ENCODE measurements around the gene DPY30. TPM values are rescaled to one million over a fixed set of nuclear protein-coding genes. Genes with fewer than 3 reads are reported as not detected.

Gene DPY30
- total RNA-seq, 2 experiments from 2014 or later, result 12.4 to 13.1 TPM

DNA sequence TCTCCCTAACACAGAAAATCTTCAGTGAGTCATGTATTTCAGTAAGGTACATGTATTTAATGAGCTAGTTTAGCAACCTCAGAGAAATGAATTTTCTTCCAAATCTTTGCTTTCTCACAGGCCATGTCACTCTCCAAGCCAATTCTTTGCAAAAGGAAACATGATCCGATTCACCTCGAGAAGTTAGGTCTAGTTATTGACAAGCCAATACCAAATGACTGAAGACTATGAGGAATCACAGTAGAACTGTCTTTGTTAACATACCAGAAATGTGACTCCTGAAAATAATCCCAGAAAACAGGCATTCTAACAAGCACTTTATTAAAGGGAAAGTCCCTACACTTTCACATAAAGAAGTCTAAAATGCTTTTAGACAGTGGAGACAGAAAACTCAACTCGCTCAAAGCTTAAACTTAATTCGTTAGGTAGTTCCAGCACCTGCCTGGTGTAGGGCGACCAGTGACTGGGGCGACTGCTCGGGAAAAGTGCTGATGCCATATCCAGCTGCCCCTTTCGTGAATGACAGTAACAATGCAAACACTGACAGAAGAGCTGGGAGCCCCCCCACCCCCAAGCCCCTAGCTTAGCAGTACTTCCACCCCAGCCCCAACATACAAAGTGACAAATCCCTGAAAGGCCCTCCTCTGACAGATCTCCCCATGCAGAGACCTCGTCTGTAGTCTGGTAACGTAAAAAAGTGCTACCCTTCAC, 30.6 kb downstream of the DPY30 start:
- H3K4me3 ChIP-seq (ENCODE audit: low read length), result peak overlapping the region; percentile 80
- H3K27me3 ChIP-seq (ENCODE audit: control insufficient read depth in 1 of 2, insufficient read depth in 2 of 2, low read length in 2 of 2), result no peaks in the 10 kb centered on the region
- peak overlapping the region; percentile 97 for H3K4me3 Mint-ChIP-seq
- H3K36me3 ChIP-seq (ENCODE audit: insufficient read depth, low read length), result no peaks in the 10 kb centered on the region
- H3K36me3 Mint-ChIP-seq (ENCODE audit: low read depth), result peaks cover 20% of the 10 kb centered on the region
- peaks cover 71% of the 10 kb centered on the region for H3K4me1 Mint-ChIP-seq (ENCODE audit: low read depth)
- no peaks in the 10 kb centered on the region for H3K9me3 ChIP-seq (ENCODE audit: control insufficient read depth in 1 of 2, insufficient read depth in 1 of 2, low read length in 2 of 2)
- H3K4me1 ChIP-seq (ENCODE audit: insufficient read depth, low read length), result peaks cover 38% of the 10 kb centered on the region
- no peaks in the 10 kb centered on the region for H3K9me3 Mint-ChIP-seq
- peak overlapping the region; percentile 92 for H3K27ac Mint-ChIP-seq
- ChIA-PET POLR2A (interaction anchor here (0.8 to 2.4 kb wide), 8 partner anchors 10 to 157 kb away, joined by 3 to 11 read pairs (median 4); partner anchors contain the start of genes DPY30, SLC30A6 and SPAST), CTCF (interaction anchor here (1.0 to 1.3 kb wide), 2 partner anchors 54 to 56 kb away, joined by 3 read pairs; partner anchors contain the start of gene SPAST)
- TF ChIP-seq, protein P1, sequence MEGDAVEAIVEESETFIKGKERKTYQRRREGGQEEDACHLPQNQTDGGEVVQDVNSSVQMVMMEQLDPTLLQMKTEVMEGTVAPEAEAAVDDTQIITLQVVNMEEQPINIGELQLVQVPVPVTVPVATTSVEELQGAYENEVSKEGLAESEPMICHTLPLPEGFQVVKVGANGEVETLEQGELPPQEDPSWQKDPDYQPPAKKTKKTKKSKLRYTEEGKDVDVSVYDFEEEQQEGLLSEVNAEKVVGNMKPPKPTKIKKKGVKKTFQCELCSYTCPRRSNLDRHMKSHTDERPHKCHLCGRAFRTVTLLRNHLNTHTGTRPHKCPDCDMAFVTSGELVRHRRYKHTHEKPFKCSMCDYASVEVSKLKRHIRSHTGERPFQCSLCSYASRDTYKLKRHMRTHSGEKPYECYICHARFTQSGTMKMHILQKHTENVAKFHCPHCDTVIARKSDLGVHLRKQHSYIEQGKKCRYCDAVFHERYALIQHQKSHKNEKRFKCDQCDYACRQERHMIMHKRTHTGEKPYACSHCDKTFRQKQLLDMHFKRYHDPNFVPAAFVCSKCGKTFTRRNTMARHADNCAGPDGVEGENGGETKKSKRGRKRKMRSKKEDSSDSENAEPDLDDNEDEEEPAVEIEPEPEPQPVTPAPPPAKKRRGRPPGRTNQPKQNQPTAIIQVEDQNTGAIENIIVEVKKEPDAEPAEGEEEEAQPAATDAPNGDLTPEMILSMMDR (IDR thresholded peaks at IDR 0.05), result no peak
- DNase-seq (peak in 5 of 14 experiments; percentile 4 to 57 (median 4)), ATAC-seq (ENCODE audit: poor library complexity) (no peak)
- H3K27me3 Mint-ChIP-seq, result no peaks in the 10 kb centered on the region
- no peak overlapping the region for H3K27ac ChIP-seq (ENCODE audit: low read depth in 1 of 2, low read length in 2 of 2)
- intact Hi-C loops (cut with DNase I, micrococcal nuclease), result loop anchor here (5.0 to 10.0 kb wide), 2 partner anchors 153 to 156 kb away; partner anchors contain the start of gene SLC30A6 (in 1 of the 2)

DNA sequence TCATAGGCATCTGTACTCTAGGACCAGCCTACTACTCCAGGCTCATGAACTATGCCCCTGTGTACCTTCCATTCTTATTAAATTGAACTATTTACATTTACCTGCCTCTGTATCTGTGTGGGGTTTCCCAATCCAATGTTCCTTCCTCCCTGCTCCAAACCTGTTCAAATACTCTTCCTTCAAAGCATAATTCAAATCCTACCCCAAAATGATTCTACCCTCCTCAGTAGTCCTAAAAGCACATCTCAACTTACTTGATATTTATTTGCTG, 32.5 kb downstream of the DPY30 start:
- CTCF ChIA-PET, result no interaction called here

DNA sequence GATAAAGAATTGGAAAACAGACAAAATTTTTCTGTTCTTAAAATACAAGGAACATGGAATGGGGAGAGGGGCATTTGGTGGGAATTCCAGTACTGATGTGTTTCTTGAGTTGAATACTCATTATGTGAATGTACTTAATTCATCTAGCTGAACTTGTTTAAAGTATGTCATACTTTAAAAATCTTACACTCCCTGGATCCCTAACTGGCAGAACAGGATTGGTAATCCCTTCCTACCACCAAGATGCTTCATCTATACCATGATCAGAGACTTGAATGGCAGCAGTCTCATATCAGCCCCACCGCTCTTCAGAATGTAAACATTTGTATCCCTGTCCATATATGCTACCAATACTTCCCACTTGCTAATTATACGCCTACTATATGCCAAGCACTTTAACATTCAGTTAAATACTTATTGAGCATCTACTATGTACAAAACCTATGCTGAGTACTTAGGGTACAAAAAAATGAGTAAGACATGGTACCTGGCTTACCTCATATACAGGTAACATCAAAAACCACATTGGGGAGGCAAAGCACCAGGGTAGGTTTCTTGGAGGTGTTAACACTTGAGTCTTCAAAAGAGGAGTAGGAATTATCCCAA, 34.1 kb downstream of the DPY30 start:
- no peak for ATAC-seq (ENCODE audit: poor library complexity)
- Mint-ChIP-seq H3K4me3 (peak overlapping the region; percentile 28), H3K27ac (no peak overlapping the region), H3K27me3 (no peaks in the 10 kb centered on the region), H3K4me1 (ENCODE audit: low read depth) (peaks cover 62% of the 10 kb centered on the region), H3K36me3 (ENCODE audit: low read depth) (peaks cover 17% of the 10 kb centered on the region), H3K9me3 (no peaks in the 10 kb centered on the region)
- Histone ChIP-seq H3K9me3 (ENCODE audit: control insufficient read depth in 1 of 2, insufficient read depth in 1 of 2, low read length in 2 of 2) (no peaks in the 10 kb centered on the region), H3K27me3 (ENCODE audit: control insufficient read depth in 1 of 2, insufficient read depth in 2 of 2, low read length in 2 of 2) (no peaks in the 10 kb centered on the region), H3K27ac (ENCODE audit: low read depth in 1 of 2, low read length in 2 of 2) (no peak overlapping the region), H3K36me3 (ENCODE audit: insufficient read depth, low read length) (no peaks in the 10 kb centered on the region), H3K4me1 (ENCODE audit: insufficient read depth, low read length) (peaks cover 29% of the 10 kb centered on the region), H3K4me3 (ENCODE audit: low read length) (no peak overlapping the region)
- ChIA-PET POLR2A (no interaction called here), CTCF (interaction anchor here (1.1 kb wide), 1 partner anchor 58 kb away, joined by 5 read pairs; the partner anchor contains the start of gene SPAST)
- intact Hi-C loops (cut with DNase I, micrococcal nuclease), result loop anchor here (5.0 to 10.0 kb wide), 2 partner anchors 157 to 159 kb away; partner anchors contain the start of gene SLC30A6 (in 1 of the 2)
- TF ChIP-seq, protein P1 (IDR thresholded peaks at IDR 0.05), result no peak
- DNase-seq, result no peak

More for the DNA sequence above, 32.5 kb downstream of the DPY30 start:
- peaks cover 20% of the 10 kb centered on the region for H3K36me3 Mint-ChIP-seq (ENCODE audit: low read depth)
- peaks cover 72% of the 10 kb centered on the region for H3K4me1 Mint-ChIP-seq (ENCODE audit: low read depth)
- Histone ChIP-seq H3K4me3 (ENCODE audit: low read length) (no peak overlapping the region), H3K27me3 (ENCODE audit: control insufficient read depth in 1 of 2, insufficient read depth in 2 of 2, low read length in 2 of 2) (no peaks in the 10 kb centered on the region), H3K27ac (ENCODE audit: low read depth in 1 of 2, low read length in 2 of 2) (no peak overlapping the region), H3K9me3 (ENCODE audit: control insufficient read depth in 1 of 2, insufficient read depth in 1 of 2, low read length in 2 of 2) (no peaks in the 10 kb centered on the region), H3K36me3 (ENCODE audit: insufficient read depth, low read length) (no peaks in the 10 kb centered on the region), H3K4me1 (ENCODE audit: insufficient read depth, low read length) (peaks cover 42% of the 10 kb centered on the region)
- TF ChIP-seq, protein P1 (IDR thresholded peaks at IDR 0.05), result no peak
- no peak for ATAC-seq (ENCODE audit: poor library complexity)
- H3K9me3 Mint-ChIP-seq, result no peaks in the 10 kb centered on the region
- POLR2A ChIA-PET, result interaction anchor here (0.7 to 2.4 kb wide), 2 partner anchors 41 to 57 kb away, joined by 3 to 11 read pairs; partner anchors contain the start of gene SPAST
- no peak overlapping the region for H3K27ac Mint-ChIP-seq
- no peak for DNase-seq
- H3K27me3 Mint-ChIP-seq, result no peaks in the 10 kb centered on the region
- intact Hi-C loops (cut with DNase I, micrococcal nuclease), result loop anchor here (5.0 to 10.0 kb wide), 2 partner anchors 155 to 158 kb away; partner anchors contain the start of gene SLC30A6 (in 1 of the 2)
- H3K4me3 Mint-ChIP-seq, result peak overlapping the region; percentile 12

Measured in CD4-positive, alpha-beta T cell (primary cell).